NCI-H2227 treated with DMSO at 0.1 percent for 48 hours (cell line): ENCODE data around the gene SCO2.
A peak's percentile ranks its signal among the peaks of the same experiment; 100 is the strongest.
"Not testable (repeated sequence)": the region's sequence is repeated elsewhere in the genome, so short reads cannot be mapped to it uniquely, and the experiment has no call there.

Experiments
- DNase-seq: peaks from one replicate; lab custom pipeline; 2025; lab: John Stamatoyannopoulos, UW

SCO2 gene

GRCh38 chr22:50550395-50550794 is 25.0 kb upstream of the SCO2 start:
- no peak for DNase-seq

DNA sequence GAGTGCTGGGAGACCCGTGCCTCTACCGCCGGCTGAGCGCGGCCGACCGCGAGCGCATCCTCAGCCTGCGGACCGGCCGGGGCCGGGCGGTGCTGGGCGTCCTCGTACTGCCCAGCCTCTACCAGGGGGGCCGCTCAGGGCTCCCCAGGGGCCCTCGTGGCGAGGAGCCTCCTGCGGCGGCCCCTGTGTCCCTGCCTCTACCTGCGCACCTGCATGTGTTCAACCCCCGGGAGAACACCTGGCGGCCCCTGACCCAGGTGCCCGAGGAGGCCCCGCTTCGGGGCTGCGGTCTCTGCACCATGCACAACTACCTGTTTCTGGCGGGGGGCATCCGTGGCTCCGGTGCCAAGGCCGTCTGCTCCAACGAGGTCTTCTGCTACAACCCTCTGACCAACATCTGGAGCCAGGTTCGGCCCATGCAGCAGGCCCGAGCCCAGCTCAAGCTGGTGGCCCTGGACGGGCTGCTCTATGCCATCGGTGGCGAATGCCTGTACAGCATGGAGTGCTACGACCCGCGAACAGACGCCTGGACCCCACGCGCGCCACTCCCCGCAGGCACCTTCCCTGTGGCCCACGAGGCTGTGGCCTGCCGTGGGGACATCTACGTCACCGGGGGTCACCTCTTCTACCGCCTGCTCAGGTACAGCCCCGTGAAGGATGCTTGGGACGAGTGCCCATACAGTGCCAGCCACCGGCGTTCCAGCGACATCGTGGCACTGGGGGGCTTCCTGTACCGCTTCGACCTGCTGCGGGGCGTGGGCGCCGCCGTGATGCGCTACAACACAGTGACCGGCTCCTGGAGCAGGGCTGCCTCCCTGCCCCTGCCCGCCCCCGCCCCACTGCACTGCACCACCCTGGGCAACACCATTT is 23.8 kb upstream of the SCO2 start:
- no peak for DNase-seq

GRCh38 chr22:50548040-50548920 is 22.9 kb upstream of the SCO2 start:
- no peak for DNase-seq

GRCh38 chr22:50547263-50547985 is 22.0 kb upstream of the SCO2 start:
- DNase-seq, result no peak

- no peak for DNase-seq
Measured at GRCh38 chr22:50546326-50547262, 21.2 kb upstream of the SCO2 start.

DNA sequence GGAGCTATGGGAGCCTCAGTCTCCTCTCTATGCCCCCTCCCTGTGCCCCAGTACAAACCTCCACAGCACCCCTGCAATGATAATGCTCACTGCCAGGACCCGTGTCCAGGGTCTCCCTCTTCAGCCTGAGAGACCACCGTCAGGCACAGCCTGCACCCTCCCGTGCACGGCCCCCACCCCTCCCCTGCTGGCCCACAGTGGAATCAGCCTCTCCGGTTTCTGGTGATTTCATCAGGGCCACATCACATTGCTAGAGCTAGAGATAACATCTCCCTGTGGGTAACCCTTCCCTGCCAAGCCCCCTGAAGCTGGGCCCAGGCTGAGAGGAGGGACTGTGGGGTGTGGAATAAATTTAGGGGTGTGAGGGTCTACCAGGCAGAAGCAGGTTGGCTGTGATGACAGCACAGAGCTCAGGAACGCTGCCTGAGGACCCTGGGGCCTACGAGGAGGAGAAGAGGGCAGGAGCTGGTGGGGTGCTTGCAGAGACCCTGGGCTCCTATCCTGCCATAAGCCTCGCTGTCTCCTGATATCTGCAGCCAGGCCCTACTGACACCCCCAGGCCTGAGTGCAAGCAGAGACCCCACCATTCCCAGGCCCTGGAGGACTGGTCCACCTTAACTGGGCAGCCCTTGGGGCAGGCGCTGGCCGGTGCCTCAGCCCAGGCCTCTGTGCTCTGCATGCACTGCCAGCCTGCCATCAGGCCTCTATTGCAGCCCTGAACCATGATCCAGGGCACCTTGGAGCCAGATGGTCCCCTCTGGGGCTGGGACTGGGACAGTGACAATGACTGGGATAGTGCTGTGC is 20.3 kb upstream of the SCO2 start, which contains the start of gene KLHDC7B:
Gene KLHDC7B (plus strand): TSS at position 378 of the 804 bp plus-strand sequence. CDS start 345 bp downstream, at position 723.
- no peak for DNase-seq

DNA sequence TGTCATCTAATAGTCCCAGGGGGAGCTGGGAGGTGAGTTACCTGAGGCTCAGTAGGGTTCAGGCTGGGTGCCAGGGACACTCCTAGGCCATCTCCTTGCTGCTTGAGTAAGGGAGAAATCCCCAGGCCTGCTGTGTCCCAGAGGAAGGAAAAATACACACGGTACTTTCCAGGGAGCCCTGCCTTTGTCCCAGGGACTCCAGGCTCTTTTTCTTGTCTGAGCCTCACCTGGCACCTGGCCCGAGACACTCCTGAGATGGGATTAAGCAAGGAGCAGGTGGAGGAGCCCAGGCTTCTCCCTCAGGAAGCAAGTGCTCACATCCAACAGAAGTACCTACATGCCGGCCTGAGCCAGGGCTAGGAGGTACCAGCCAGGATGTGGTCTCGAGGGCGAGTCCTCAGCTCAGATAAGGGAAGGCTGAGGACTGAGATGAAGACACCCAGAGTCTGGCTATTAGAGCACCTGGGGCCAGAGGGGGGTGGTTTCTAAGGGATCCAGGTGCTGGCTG is 19.4 kb upstream of the SCO2 start:
- no peak for DNase-seq

- peak; percentile 38 for DNase-seq
Measured at GRCh38 chr22:50544078-50544745, 18.8 kb upstream of the SCO2 start.

DNA sequence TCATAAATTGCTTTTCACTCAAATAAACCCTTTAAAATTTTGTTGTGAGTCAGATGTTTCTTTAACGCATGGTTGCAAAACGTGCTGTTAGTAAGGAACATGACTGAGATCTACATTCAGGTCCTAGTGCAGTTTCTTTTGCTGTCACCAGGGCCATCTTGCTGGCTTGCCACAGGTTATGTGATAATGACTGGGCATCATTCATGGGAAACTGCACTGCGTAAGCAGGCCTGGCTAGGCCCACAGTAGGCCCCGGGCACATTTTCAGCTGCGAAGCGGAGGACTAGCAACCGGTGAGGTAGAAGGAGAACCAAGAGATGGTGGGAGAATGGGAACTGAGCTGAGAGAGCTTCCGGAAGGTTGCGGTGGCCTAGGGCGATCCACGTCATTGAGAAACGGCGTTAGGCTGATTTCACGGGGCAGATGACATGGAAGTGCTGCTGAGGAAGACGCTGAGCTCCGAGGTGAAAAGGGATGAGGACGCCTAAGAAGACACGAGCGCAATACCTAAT is 17.1 kb upstream of the SCO2 start:
- DNase-seq, result no peak

DNA sequence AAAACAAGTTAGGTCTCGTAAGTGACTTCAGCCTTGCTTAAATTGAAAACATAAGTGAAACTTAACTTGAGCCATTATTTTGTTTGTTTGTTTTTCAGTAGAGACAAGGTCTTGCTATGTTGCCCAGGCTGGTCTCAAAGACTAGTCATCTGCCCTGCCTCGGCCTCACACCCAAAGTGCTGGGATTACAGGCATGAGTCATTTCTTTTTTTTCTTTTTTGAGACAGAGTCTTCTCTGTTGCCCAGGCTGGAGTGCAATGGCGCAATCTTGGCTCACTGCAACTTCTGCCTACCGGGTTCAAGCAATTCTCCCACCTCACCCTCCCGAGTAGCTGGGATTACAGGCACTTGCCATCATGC is 16.2 kb upstream of the SCO2 start:
- not testable (repeated sequence) for DNase-seq

- no peak for DNase-seq
Measured at GRCh38 chr22:50540381-50540780, 15.0 kb upstream of the SCO2 start.

GRCh38 chr22:50537765-50538164 is 12.4 kb upstream of the SCO2 start:
- DNase-seq, result no peak

DNA sequence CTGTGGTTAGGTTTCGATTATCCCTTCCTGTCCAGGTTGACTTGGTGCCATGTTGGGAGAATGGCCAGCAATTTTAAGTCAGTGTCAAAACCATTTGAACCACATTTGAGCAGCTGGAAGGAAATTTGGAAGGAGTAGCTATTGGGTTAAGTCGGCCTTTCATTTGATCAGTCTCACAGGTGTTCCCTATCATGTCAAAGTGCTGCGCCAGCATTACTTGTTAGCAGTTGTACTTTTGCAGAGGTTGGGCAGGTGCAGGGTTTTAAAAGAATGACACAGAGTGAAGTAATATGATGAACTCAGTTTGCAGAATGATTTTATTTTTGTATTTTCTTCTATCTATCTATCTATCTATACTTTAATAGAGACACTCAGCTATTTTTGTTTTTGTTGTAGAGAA is 10.8 kb upstream of the SCO2 start:
- no peak for DNase-seq

DNA sequence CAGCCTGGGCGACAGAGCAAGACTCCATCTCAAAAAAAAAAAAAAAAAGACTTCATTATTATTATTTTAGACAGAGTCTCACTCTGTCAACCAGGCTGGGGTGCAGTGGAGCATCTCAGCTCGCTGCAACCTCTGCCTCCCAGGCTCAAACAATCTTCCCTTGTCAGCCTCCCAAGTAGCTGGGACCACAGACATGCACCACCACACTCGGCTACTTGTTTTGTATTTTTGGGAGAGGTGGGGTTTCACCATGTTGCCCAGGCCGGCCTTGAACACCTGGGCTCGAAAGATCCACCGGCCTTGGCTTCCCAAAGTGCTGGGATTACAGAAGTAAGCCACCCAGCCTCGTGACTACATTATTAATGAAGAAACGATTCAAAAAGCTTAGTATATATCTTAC is 9.7 kb upstream of the SCO2 start:
- no peak for DNase-seq

DNA sequence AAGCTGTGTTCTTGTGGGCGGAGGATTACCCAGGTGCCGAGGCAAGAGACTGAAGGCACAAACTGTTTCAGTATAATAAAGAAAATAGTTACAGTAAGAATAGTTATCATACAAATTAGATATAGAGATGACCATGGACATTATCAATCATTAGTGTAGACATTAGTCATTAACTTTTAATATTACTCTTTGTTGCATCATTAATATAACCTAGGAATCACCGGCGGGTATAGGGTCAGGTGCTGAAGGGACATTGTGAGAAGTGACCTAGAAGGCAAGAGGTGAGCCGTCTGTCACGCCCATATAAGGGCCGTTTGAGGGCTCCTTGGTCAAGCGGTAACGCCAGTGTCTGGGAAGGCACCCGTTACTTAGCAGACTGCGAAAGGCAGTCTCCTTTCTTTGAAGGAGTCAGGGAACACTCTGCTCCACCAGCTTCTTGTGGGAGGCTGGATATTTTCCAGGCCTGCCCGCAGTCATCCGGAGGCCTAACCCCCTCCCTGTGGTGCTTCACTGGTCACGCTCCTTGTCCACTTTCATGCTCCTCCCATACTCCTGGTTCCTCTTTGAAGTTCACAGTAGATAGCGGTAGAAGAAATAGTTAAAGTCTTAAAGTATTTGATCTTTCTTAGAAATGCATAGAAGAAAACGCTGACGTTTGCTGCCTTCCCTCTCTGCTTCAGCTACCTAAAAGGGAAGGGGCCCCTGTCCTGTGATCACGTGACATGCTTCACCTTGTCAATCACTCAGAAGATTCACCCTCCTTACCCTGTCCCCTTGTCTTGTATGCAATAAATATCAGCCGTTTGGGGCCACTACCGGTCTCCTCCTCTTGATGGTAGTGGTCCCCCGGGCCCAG is 8.7 kb upstream of the SCO2 start:
- not testable (repeated sequence) for DNase-seq

DNA sequence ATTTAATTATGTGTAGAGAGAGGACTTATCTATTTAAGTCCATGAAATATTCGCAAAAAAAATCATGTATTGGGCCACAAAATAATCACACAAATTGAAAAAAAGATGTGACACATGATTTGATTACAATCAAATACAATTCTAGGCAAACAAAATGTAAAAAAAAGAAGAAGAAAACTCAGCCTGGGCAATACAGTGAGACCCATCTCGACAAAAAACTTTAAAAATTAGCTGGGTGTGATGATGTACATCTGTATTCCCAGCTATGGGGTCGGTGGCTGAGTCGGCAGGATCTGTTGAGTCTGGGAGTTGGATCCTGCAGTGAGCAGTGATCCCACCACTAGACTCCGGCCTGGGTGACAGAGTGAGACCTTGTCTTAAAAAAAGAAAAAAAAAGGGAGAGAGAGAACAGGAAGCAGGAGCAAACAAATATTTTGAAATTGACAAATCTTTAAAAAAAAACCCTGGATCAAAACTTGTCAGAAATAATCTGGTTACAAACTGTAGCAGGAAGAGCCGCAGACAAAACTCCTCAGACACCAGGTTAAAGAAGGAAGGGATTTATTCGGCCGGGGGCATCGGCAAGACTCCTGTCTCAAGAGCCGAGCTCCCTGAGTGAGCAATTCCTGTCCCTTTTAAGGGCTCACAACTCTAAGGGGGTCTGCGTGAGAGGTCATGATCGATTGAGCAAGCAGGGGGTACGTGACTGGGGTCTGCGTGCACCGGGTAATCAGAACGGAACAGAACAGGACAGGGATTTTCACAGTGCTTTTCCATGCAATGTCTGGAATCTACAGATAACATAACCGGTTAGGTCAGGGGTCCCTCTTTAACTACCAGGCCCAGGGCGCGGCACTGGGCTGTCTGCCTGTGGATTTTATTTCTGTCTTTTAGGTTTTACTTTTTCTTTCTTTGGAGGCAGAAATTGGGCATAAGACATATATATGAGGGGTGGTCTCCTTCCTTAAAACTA is 7.7 kb upstream of the SCO2 start:
- DNase-seq, result no peak
